H9 (cell line): Measurements from ENCODE around the gene RPS6KA4. TPM values are rescaled to one million over a fixed set of nuclear protein-coding genes. Genes with fewer than 3 reads are reported as not detected.

Source experiments
- DNase-seq: peaks from one replicate; pipeline ENCODE4 v3.0.0-alpha.2; 2017
- H2AFZ ChIP-seq: one replicate; pipeline ENCODE4 v1.6.1; 2013; ENCODE audit warnings: mild to moderate bottlenecking, low read length, control low read depth, moderate library complexity
- H2AK5ac ChIP-seq: 2 replicates; pipeline ENCODE4 v1.6.1; 2013; ENCODE audit warnings: low read length, control low read depth, mixed read lengths; ENCODE audit not compliant: insufficient read length
- H2BK120ac ChIP-seq: one replicate; pipeline ENCODE4 v1.6.1; 2013; ENCODE audit warnings: low read depth, mild to moderate bottlenecking, low read length, control low read depth, inconsistent platforms; ENCODE audit not compliant: poor library complexity, severe bottlenecking
- H2BK12ac ChIP-seq: 2 replicates; pipeline ENCODE4 v1.6.1; 2013; ENCODE audit warnings: low read length, control low read depth, mixed read lengths, low read depth; ENCODE audit not compliant: insufficient read length
- H2BK15ac ChIP-seq: 2 replicates; pipeline ENCODE4 v1.6.1; 2013; ENCODE audit warnings: low read depth, low read length, control low read depth
- H2BK20ac ChIP-seq: one replicate; pipeline ENCODE4 v1.6.1; 2013; ENCODE audit warnings: low read depth, mild to moderate bottlenecking, low read length, control low read depth, inconsistent platforms; ENCODE audit not compliant: poor library complexity, severe bottlenecking
- H2BK5ac ChIP-seq: 2 replicates; pipeline ENCODE4 v1.6.1; 2013; ENCODE audit warnings: low read length, control low read depth, mixed read lengths; ENCODE audit not compliant: insufficient read length
- H3K14ac ChIP-seq: 2 replicates; pipeline ENCODE4 v1.6.1; 2013; ENCODE audit warnings: low read length, control low read depth; ENCODE audit not compliant: insufficient read depth
- H3K18ac ChIP-seq: 2 replicates; pipeline ENCODE4 v1.6.1; 2013; ENCODE audit warnings: low read depth, mild to moderate bottlenecking, mixed read lengths, low read length, control low read depth; ENCODE audit not compliant: insufficient read length
- H3K23ac ChIP-seq: 2 replicates; pipeline ENCODE4 v1.6.1; 2013; ENCODE audit warnings: low read length, control low read depth, mixed read lengths, low read depth; ENCODE audit not compliant: insufficient read length
- H3K23me2 ChIP-seq: 2 replicates; pipeline ENCODE4 v1.6.1; 2013; ENCODE audit warnings: low read depth, mild to moderate bottlenecking, mixed read lengths, low read length, control low read depth; ENCODE audit not compliant: insufficient read length, poor library complexity, severe bottlenecking
- H3K27ac ChIP-seq: 2 replicates; pipeline ENCODE4 v1.5.1; 2013; ENCODE audit warnings: low read length, control low read depth, mixed read lengths, low read depth; ENCODE audit not compliant: insufficient read length
- H3K27me3 ChIP-seq: 2 replicates; pipeline ENCODE4 v1.6.1; 2013; ENCODE audit warnings: low read length, control low read depth, inconsistent platforms; ENCODE audit not compliant: insufficient read depth
- H3K4ac ChIP-seq: 2 replicates; pipeline ENCODE4 v1.6.1; 2013; ENCODE audit warnings: low read depth, mild to moderate bottlenecking, control low read depth, inconsistent platforms, low read length, moderate library complexity
- H3K4me1 ChIP-seq: 2 replicates; pipeline ENCODE4 v1.6.1; 2013; ENCODE audit warnings: low read length, control low read depth, inconsistent platforms; ENCODE audit not compliant: insufficient read depth
- H3K4me2 ChIP-seq: 2 replicates; pipeline ENCODE4 v1.6.1; 2013; ENCODE audit warnings: low read length, control low read depth, mixed read lengths; ENCODE audit not compliant: insufficient read length, insufficient read depth
- H3K56ac ChIP-seq: 2 replicates; pipeline ENCODE4 v1.6.1; 2013; ENCODE audit warnings: low read depth, mild to moderate bottlenecking, mixed read lengths, low read length, control low read depth; ENCODE audit not compliant: insufficient read length
- H3K79me1 ChIP-seq: 2 replicates; pipeline ENCODE4 v1.6.1; 2013; ENCODE audit warnings: low read depth, mild to moderate bottlenecking, moderate library complexity, low read length, control low read depth, inconsistent platforms; ENCODE audit not compliant: insufficient read depth, poor library complexity, severe bottlenecking
- H3K79me2 ChIP-seq: 2 replicates; pipeline ENCODE4 v1.6.1; 2013; ENCODE audit warnings: low read length, control low read depth, inconsistent platforms; ENCODE audit not compliant: insufficient read depth
- H3K9ac ChIP-seq: 2 replicates; pipeline ENCODE4 v1.6.1; 2013; ENCODE audit warnings: low read length, control low read depth, mixed read lengths; ENCODE audit not compliant: insufficient read length; ENCODE audit errors: extremely low read depth
- H3K9me3 ChIP-seq: one replicate; pipeline ENCODE4 v1.6.1; 2013; ENCODE audit warnings: low read depth, low read length, inconsistent platforms; ENCODE audit not compliant: control insufficient read depth
- H3T11ph ChIP-seq: one replicate; pipeline ENCODE4 v1.6.1; 2013; ENCODE audit warnings: mild to moderate bottlenecking, low read length, control low read depth, inconsistent platforms
- H4K20me1 ChIP-seq: one replicate; pipeline ENCODE4 v1.6.1; 2013; ENCODE audit not compliant: control insufficient read depth, insufficient read length, insufficient read depth
- H4K5ac ChIP-seq: 2 replicates; pipeline ENCODE4 v1.6.1; 2013; ENCODE audit warnings: low read depth, mild to moderate bottlenecking, mixed read lengths, low read length, control low read depth; ENCODE audit not compliant: insufficient read length
- H4K8ac ChIP-seq: replicated peaks from 2 replicates; pipeline ENCODE4 v1.6.1; 2013; ENCODE audit warnings: low read length, control low read depth, mixed read lengths, low read depth; ENCODE audit not compliant: insufficient read length
- H4K91ac ChIP-seq: 2 replicates; pipeline ENCODE4 v1.6.1; 2013; ENCODE audit warnings: low read depth, mild to moderate bottlenecking, moderate library complexity, mixed read lengths, low read length, control low read depth; ENCODE audit not compliant: insufficient read length
- H3K27ac Mint-ChIP-seq, 3 experiments: 2 replicates in 2 of 3; 3 replicates in 1 of 3; pipeline ENCODE4 v1.8.0; 2020 to 2021; ENCODE audit warnings: mixed read lengths in 3 of 3, mild to moderate bottlenecking in 1 of 3, moderate library complexity in 1 of 3
- H3K27me3 Mint-ChIP-seq: 2 replicates; pipeline ENCODE4 v1.8.0; 2021; ENCODE audit warnings: low read depth, mild to moderate bottlenecking, moderate library complexity, mixed read lengths
- H3K36me3 Mint-ChIP-seq, 3 experiments: 2 replicates in 2 of 3; 3 replicates in 1 of 3; pipeline ENCODE4 v1.8.0; 2020 to 2021; ENCODE audit warnings: low read depth in 3 of 3, mixed read lengths in 3 of 3; ENCODE audit not compliant: insufficient read depth in 1 of 3
- H3K4me1 Mint-ChIP-seq, 2 experiments: 2 replicates each; pipeline ENCODE4 v1.8.0; 2020; ENCODE audit warnings: mixed read lengths in 2 of 2
- H3K4me3 Mint-ChIP-seq, 2 experiments: 2 replicates in 1 of 2; 3 replicates in 1 of 2; pipeline ENCODE4 v1.8.0; 2020 to 2021; ENCODE audit warnings: mild to moderate bottlenecking in 2 of 2, mixed read lengths in 2 of 2, moderate library complexity in 1 of 2
- H3K9me3 Mint-ChIP-seq, 2 experiments: 2 replicates in 1 of 2; 3 replicates in 1 of 2; pipeline ENCODE4 v1.8.0; 2020; ENCODE audit warnings: mild to moderate bottlenecking in 2 of 2, mixed read lengths in 2 of 2, moderate library complexity in 1 of 2
- CTCF ChIP-seq: fragments of 200-600 bp; sonication (generic); conservative IDR thresholded peaks from 3 replicates; pipeline ENCODE4 v1.8.0; 2021; ENCODE audit warnings: antibody characterized with exemption, mild to moderate bottlenecking
- WGBS: extraction: QIAGEN DNeasy Blood & Tissue Kit; methylation state at CpG from one replicate; pipeline ENCODE4 v1.1.7; 2013; ENCODE audit warnings: missing lambda C conversion rate, low lambda C conversion rate, mixed read lengths; ENCODE audit not compliant: insufficient read length; ENCODE audit errors: extremely low coverage; 5-methylcytosine and 5-hydroxymethylcytosine counted together
- total RNA-seq: library from RNA; stranded (reverse); gene quantifications from 2 replicates; pipeline ENCODE4 v1.2.1, GENCODE V29; 2021

Gene RPS6KA4
- total RNA-seq, 1 experiment from 2014 or later: 10.8 TPM

GRCh38 chr11:64366751-64367150 is 7.8 kb downstream of the RPS6KA4 start:
- Mint-ChIP-seq H3K9me3 (no peaks in the 10 kb centered on the region; a peak in 1 of 5 replicates), H3K4me3 (no peak overlapping the region), H3K27me3 (no peaks in the 10 kb centered on the region), H3K27ac (no peak overlapping the region), H3K4me1 (peaks cover 0 to 7% of the 10 kb centered on the region in 2 experiments; a peak in 1 of 4 replicates), H3K36me3 (peaks cover 26 to 67% (median 50%) of the 10 kb centered on the region in 3 experiments)
- H3K4me2 ChIP-seq: no peak overlapping the region
- no peaks in the 10 kb centered on the region for H4K20me1 ChIP-seq
- no peak overlapping the region for H3K27ac ChIP-seq
- no peaks in the 10 kb centered on the region for H3K4me1 ChIP-seq
- H2AK5ac ChIP-seq: no peak overlapping the region
- H3K79me2 ChIP-seq: no peaks in the 10 kb centered on the region
- no peak overlapping the region for H2AFZ ChIP-seq
- no CpG with 5 or more reads among the region's 1 CpG for WGBS
- no peaks in the 10 kb centered on the region for H3K79me1 ChIP-seq
- H3K18ac ChIP-seq: no peak overlapping the region
- H2BK5ac ChIP-seq: no peak overlapping the region
- H3K23ac ChIP-seq: no peak overlapping the region
- H3K4ac ChIP-seq: no peak overlapping the region
- no peak overlapping the region for H4K91ac ChIP-seq
- H3K27me3 ChIP-seq: no peaks in the 10 kb centered on the region
- TF ChIP-seq CTCF: no peak
- H4K5ac ChIP-seq: no peak overlapping the region
- H3K23me2 ChIP-seq: no peaks in the 10 kb centered on the region
- no peak overlapping the region for H2BK12ac ChIP-seq
- H2BK20ac ChIP-seq: no peak overlapping the region
- H3K9me3 ChIP-seq: no peaks in the 10 kb centered on the region
- H3K9ac ChIP-seq: no peak overlapping the region
- no peak for DNase-seq
- H3T11ph ChIP-seq: no peak overlapping the region
- H2BK120ac ChIP-seq: no peak overlapping the region
- no peak overlapping the region for H4K8ac ChIP-seq
- H2BK15ac ChIP-seq: no peak overlapping the region
- no peak overlapping the region for H3K14ac ChIP-seq
- H3K56ac ChIP-seq: no peak overlapping the region
